HG03565 (cell line): ENCODE results near the gene FRZB.
"Not testable (repeated sequence)": the region's sequence is repeated elsewhere in the genome, so short reads cannot be mapped to it uniquely, and the experiment has no call there.

Experiments
- ATAC-seq: cut with Tn5 transposase; IDR thresholded peaks from one replicate; pipeline ENCODE4 v1.9.1; 2021; ENCODE audit warnings: mild to moderate bottlenecking, moderate library complexity; ENCODE audit not compliant: unreplicated experiment

Gene FRZB

GRCh38 chr2:182866461-182867406, at the start of gene FRZB:
TSS of gene FRZB (minus strand) at chr2:182866637. CDS start at chr2:182866552, 85 bp downstream.
- ATAC-seq: no peak

- no peak for ATAC-seq
Observed at GRCh38 chr2:182915369-182916326, 49.2 kb upstream of the FRZB start.

GRCh38 chr2:182914852-182915251, 48.4 kb upstream of the FRZB start:
- no peak for ATAC-seq

GRCh38 chr2:182913064-182913463, 46.6 kb upstream of the FRZB start:
- ATAC-seq: no peak

GRCh38 chr2:182912518-182912915, 46.1 kb upstream of the FRZB start:
- ATAC-seq: no peak

GRCh38 chr2:182911813-182912517, 45.5 kb upstream of the FRZB start:
- ATAC-seq: no peak

GRCh38 chr2:182910965-182911364, 44.5 kb upstream of the FRZB start:
- ATAC-seq: no peak

GRCh38 chr2:182907081-182907830, 40.8 kb upstream of the FRZB start:
- no peak for ATAC-seq

GRCh38 chr2:182906454-182906853, 40.0 kb upstream of the FRZB start:
- no peak for ATAC-seq

GRCh38 chr2:182904844-182905243, 38.4 kb upstream of the FRZB start:
- ATAC-seq: no peak

- ATAC-seq: no peak
Observed at GRCh38 chr2:182903566-182903965, 37.1 kb upstream of the FRZB start.

GRCh38 chr2:182901748-182902147, 35.3 kb upstream of the FRZB start:
- ATAC-seq: no peak

GRCh38 chr2:182898718-182899117, 32.3 kb upstream of the FRZB start:
- no peak for ATAC-seq

GRCh38 chr2:182897137-182897536, 30.7 kb upstream of the FRZB start:
- ATAC-seq: no peak

GRCh38 chr2:182895798-182896197, 29.4 kb upstream of the FRZB start:
- no peak for ATAC-seq

- ATAC-seq: no peak
Observed at GRCh38 chr2:182895169-182895568, 28.7 kb upstream of the FRZB start.

- no peak for ATAC-seq
Observed at GRCh38 chr2:182894174-182894573, 27.7 kb upstream of the FRZB start.

GRCh38 chr2:182893666-182894065, 27.2 kb upstream of the FRZB start:
- ATAC-seq: no peak

GRCh38 chr2:182893035-182893434, 26.6 kb upstream of the FRZB start:
- not testable (repeated sequence) for ATAC-seq

- no peak for ATAC-seq
Observed at GRCh38 chr2:182891611-182892010, 25.2 kb upstream of the FRZB start.
